ENCODE measurements around the gene CLDND1. TPM values are rescaled to one million over a fixed set of nuclear protein-coding genes. Genes with fewer than 3 reads are reported as not detected.
"Not testable (repeated sequence)": the region's sequence is repeated elsewhere in the genome, so short reads cannot be mapped to it uniquely, and the experiment has no call there.

Gene CLDND1
- total RNA-seq, 1 donor from 2014 or later, result 90.9 TPM

GRCh38 chr3:98564282-98565005, 41.7 kb upstream of the CLDND1 start:
- no peak for DNase-seq
- no peaks in the 10 kb centered on the region for H3K36me3 ChIP-seq
- intact Hi-C loops (cut with DNase I), result no loop called here
- no peak overlapping the region for H3K27ac ChIP-seq
- H3K27me3 ChIP-seq, result no peaks in the 10 kb centered on the region
- H3K4me3 ChIP-seq, result no peak overlapping the region
- TF ChIP-seq CTCF (IDR thresholded peaks at IDR 0.05), result no peak
- H3K9me3 ChIP-seq, result no peaks in the 10 kb centered on the region
- H3K4me1 ChIP-seq, result no peaks in the 10 kb centered on the region
- ATAC-seq, result no peak

- intact Hi-C loops (cut with DNase I), result no loop called here
- TF ChIP-seq CTCF (IDR thresholded peaks at IDR 0.05), result no peak
- no peaks in the 10 kb centered on the region for H3K27me3 ChIP-seq
- DNase-seq (no peak), ATAC-seq (no peak)
- H3K27ac ChIP-seq, result no peak overlapping the region
- no peaks in the 10 kb centered on the region for H3K9me3 ChIP-seq
- H3K4me3 ChIP-seq, result no peak overlapping the region
- H3K4me1 ChIP-seq, result no peaks in the 10 kb centered on the region
- no peaks in the 10 kb centered on the region for H3K36me3 ChIP-seq
Observed at GRCh38 chr3:98563661-98564281, 41.1 kb upstream of the CLDND1 start.

- intact Hi-C loops (cut with DNase I), result no loop called here
- Histone ChIP-seq H3K4me3 (no peak overlapping the region), H3K27me3 (no peaks in the 10 kb centered on the region), H3K36me3 (no peaks in the 10 kb centered on the region), H3K4me1 (no peaks in the 10 kb centered on the region), H3K9me3 (no peaks in the 10 kb centered on the region), H3K27ac (no peak overlapping the region)
- no peak for TF ChIP-seq CTCF (IDR thresholded peaks at IDR 0.05)
- DNase-seq (no peak), ATAC-seq (no peak)
Observed at GRCh38 chr3:98561727-98562521, 39.2 kb upstream of the CLDND1 start.

- no peak for TF ChIP-seq CTCF (IDR thresholded peaks at IDR 0.05)
- DNase-seq (no peak), ATAC-seq (no peak)
- Histone ChIP-seq H3K36me3 (no peaks in the 10 kb centered on the region), H3K27ac (no peak overlapping the region), H3K4me3 (no peak overlapping the region), H3K9me3 (no peaks in the 10 kb centered on the region), H3K27me3 (no peaks in the 10 kb centered on the region), H3K4me1 (no peaks in the 10 kb centered on the region)
- intact Hi-C loops (cut with DNase I), result no loop called here
Observed at GRCh38 chr3:98560911-98561310, 38.2 kb upstream of the CLDND1 start.

GRCh38 chr3:98559769-98560168, 37.1 kb upstream of the CLDND1 start:
- H3K27ac ChIP-seq; H3K4me3 ChIP-seq; H3K36me3 ChIP-seq; ATAC-seq; intact Hi-C loops (cut with DNase I); DNase-seq; H3K27me3 ChIP-seq; H3K4me1 ChIP-seq; H3K9me3 ChIP-seq: not testable (repeated sequence)
